Osteoblast (primary cell): ENCODE data around the gene DCTN2. TPM values are rescaled to one million over a fixed set of nuclear protein-coding genes. Genes with fewer than 3 reads are reported as not detected.

Experiments used
- DNase-seq: peaks from one replicate; pipeline ENCODE4 v3.0.0; 2011; ENCODE audit warnings: low spot score, mixed read lengths; ENCODE audit not compliant: insufficient read length; ENCODE audit errors: missing footprints
- H2AFZ ChIP-seq: 2 replicates; pipeline ENCODE4 v1.6.0; 2011; ENCODE audit warnings: mild to moderate bottlenecking, low read length
- H3K27ac ChIP-seq: 2 replicates; pipeline ENCODE4 v1.5.1; 2011; ENCODE audit warnings: mild to moderate bottlenecking, low read depth, low read length, moderate library complexity
- H3K27me3 ChIP-seq: 2 replicates; pipeline ENCODE4 v1.6.0; 2012; ENCODE audit warnings: mild to moderate bottlenecking, control low read depth, inconsistent platforms, low read length, moderate library complexity; ENCODE audit not compliant: insufficient read depth
- H3K36me3 ChIP-seq: 2 replicates; pipeline ENCODE4 v1.5.1; 2011; ENCODE audit warnings: mild to moderate bottlenecking, low read length, control low read depth, moderate library complexity; ENCODE audit not compliant: insufficient read depth
- H3K4me1 ChIP-seq: 2 replicates; pipeline ENCODE4 v1.5.1; 2011; ENCODE audit warnings: mild to moderate bottlenecking, low read length, control low read depth, moderate library complexity; ENCODE audit not compliant: insufficient read depth
- H3K4me2 ChIP-seq: 2 replicates; pipeline ENCODE4 v1.6.0; 2011; ENCODE audit warnings: mild to moderate bottlenecking, low read length; ENCODE audit not compliant: insufficient read depth
- H3K4me3 ChIP-seq: fragments of 200-600 bp; sonication (generic); 3 replicates; pipeline ENCODE4 v1.5.1; 2012; ENCODE audit warnings: mild to moderate bottlenecking, low read length, inconsistent platforms; ENCODE audit not compliant: insufficient read depth
- H3K79me2 ChIP-seq: 2 replicates; pipeline ENCODE4 v1.6.0; 2012; ENCODE audit warnings: mild to moderate bottlenecking, low read length, control low read depth, inconsistent platforms; ENCODE audit not compliant: insufficient read depth
- H3K9me3 ChIP-seq: 2 replicates; pipeline ENCODE4 v1.5.1; 2011; ENCODE audit warnings: low read depth, low read length, control low read depth
- H4K20me1 ChIP-seq: 2 replicates; pipeline ENCODE4 v1.6.0; 2012; ENCODE audit warnings: mild to moderate bottlenecking, low read length, control low read depth; ENCODE audit not compliant: insufficient read depth
- total RNA-seq: library from RNA; depleted of rRNA; stranded (reverse); fragments of >200 nt; gene quantifications from 2 replicates; pipeline ENCODE4 v1.2.3, GENCODE V29; 2012
- TF ChIP-seq, protein P1 (sequence below): IDR thresholded peaks from 2 replicates; pipeline ENCODE4 v1.5.1; 2011; ENCODE audit warnings: mild to moderate bottlenecking, low read depth, low read length, moderate library complexity; ENCODE audit errors: extremely low read depth

Gene DCTN2
- total RNA-seq, 1 donor: 123 TPM

DNA sequence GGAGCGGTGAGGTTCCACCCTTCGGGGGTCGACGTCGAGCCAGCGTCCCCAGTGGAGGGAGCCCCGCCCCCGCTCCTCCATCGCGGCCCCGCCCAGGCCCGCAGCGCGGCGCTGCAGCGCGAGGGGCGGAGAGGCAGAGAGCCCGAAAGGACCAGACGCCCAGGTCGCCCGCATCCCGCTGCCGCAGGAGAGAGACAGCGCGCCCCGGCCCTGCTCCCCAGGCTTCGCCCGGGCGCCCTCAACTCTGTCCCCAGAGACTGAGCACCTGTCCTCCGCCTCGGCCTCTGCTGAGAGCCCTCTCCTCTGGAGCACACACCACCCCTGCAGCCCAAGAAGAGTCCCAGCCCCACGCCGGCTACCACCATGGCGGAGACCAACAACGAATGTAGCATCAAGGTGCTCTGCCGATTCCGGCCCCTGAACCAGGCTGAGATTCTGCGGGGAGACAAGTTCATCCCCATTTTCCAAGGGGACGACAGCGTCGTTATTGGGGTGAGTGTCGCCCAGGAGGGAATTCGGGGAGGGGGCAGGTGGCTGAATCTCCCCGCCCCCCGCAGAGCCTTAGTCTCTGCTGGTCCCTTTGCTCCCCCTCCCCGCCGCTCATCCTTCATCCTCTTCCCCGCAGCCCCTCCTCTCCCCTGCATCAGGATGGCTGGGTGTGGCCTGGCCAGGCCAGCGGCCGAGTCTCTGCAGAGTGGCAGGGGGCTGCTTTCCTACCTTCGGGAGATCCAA, 3.1 kb upstream of the DCTN2 start, which contains the start of gene KIF5A:
Gene KIF5A (plus strand): TSS at position 136 of the 732 bp plus-strand sequence. CDS start 228 bp downstream, at position 364.
- Histone ChIP-seq H3K36me3 (no peaks in the 10 kb centered on the region), H3K79me2 (peaks cover 19% of the 10 kb centered on the region), H3K27me3 (peaks cover 31% of the 10 kb centered on the region), H3K4me3 (peak within 1 kb of the TSS; percentile 41), H3K27ac (no peak within 1 kb of the TSS), H4K20me1 (peaks cover 8% of the 10 kb centered on the region), H3K9me3 (no peaks in the 10 kb centered on the region), H3K4me2 (peak within 1 kb of the TSS; percentile 49), H2AFZ (no peak within 1 kb of the TSS), H3K4me1 (peaks cover 19% of the 10 kb centered on the region)
- DNase-seq: peak; percentile 90
- TF ChIP-seq, protein P1, sequence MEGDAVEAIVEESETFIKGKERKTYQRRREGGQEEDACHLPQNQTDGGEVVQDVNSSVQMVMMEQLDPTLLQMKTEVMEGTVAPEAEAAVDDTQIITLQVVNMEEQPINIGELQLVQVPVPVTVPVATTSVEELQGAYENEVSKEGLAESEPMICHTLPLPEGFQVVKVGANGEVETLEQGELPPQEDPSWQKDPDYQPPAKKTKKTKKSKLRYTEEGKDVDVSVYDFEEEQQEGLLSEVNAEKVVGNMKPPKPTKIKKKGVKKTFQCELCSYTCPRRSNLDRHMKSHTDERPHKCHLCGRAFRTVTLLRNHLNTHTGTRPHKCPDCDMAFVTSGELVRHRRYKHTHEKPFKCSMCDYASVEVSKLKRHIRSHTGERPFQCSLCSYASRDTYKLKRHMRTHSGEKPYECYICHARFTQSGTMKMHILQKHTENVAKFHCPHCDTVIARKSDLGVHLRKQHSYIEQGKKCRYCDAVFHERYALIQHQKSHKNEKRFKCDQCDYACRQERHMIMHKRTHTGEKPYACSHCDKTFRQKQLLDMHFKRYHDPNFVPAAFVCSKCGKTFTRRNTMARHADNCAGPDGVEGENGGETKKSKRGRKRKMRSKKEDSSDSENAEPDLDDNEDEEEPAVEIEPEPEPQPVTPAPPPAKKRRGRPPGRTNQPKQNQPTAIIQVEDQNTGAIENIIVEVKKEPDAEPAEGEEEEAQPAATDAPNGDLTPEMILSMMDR: no peak

- Histone ChIP-seq H3K4me3 (no peak overlapping the region), H2AFZ (no peak overlapping the region), H3K79me2 (peaks cover 25% of the 10 kb centered on the region), H3K4me1 (peaks cover 19% of the 10 kb centered on the region), H3K27me3 (peaks cover 31% of the 10 kb centered on the region), H4K20me1 (peaks cover 13% of the 10 kb centered on the region), H3K9me3 (no peaks in the 10 kb centered on the region), H3K36me3 (no peaks in the 10 kb centered on the region), H3K27ac (no peak overlapping the region), H3K4me2 (no peak overlapping the region)
- peak; percentile 75 for DNase-seq
- TF ChIP-seq, protein P1: no peak
These were observed 2.4 kb upstream of the DCTN2 start for GRCh38 chr12:57549203-57549908.

DNA sequence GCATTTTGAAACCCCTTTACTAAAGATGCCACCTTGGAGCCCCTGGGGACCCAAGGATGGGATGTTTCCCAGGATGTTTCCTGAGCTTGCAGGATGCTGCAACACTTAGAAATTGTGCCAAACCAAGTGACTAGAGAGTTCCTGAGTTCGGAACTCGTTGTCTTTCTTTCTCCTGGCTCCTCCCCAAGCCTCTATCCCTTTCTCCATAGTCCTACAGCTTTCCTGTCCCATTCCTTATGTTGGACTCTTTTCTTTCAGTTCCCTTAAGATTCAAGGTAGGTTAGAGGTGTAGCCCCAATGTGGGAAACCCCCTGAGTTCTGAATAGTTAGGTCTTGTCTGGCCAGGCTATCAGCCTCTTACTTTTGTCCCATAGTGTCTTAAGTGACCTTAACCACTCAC, 1.5 kb upstream of the DCTN2 start:
- Histone ChIP-seq H3K27me3 (peaks cover 31% of the 10 kb centered on the region), H4K20me1 (peaks cover 19% of the 10 kb centered on the region), H3K27ac (no peak overlapping the region), H2AFZ (no peak overlapping the region), H3K4me3 (no peak overlapping the region), H3K36me3 (no peaks in the 10 kb centered on the region), H3K9me3 (no peaks in the 10 kb centered on the region), H3K4me1 (peaks cover 25% of the 10 kb centered on the region), H3K4me2 (no peak overlapping the region), H3K79me2 (peaks cover 31% of the 10 kb centered on the region)
- TF ChIP-seq, protein P1: no peak
- DNase-seq: peak; percentile 26

DNA sequence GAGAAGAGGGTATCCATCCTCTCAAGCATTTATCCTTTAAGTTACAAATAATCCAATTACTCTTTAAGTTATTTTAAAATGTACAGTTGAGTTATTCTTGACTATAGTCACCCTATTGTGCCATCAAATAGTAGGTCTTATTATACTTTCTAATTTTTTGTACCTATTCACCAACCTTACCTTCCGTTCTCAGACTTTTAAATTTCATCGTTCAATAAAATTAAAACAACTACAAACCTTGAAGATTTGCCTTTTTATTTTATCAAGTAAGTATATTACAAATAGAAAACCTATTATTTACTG, 972 bp upstream of the DCTN2 start:
- Histone ChIP-seq H3K36me3 (no peaks in the 10 kb centered on the region), H3K9me3 (no peaks in the 10 kb centered on the region), H2AFZ (no peak overlapping the region), H3K4me2 (no peak overlapping the region), H3K4me3 (no peak overlapping the region), H4K20me1 (peaks cover 22% of the 10 kb centered on the region), H3K4me1 (peaks cover 24% of the 10 kb centered on the region), H3K27me3 (peaks cover 31% of the 10 kb centered on the region), H3K27ac (no peak overlapping the region), H3K79me2 (peaks cover 35% of the 10 kb centered on the region)
- TF ChIP-seq, protein P1: no peak
- no peak for DNase-seq
